ENCODE results near the gene LEMD3. TPM values are rescaled to one million over a fixed set of nuclear protein-coding genes. Genes with fewer than 3 reads are reported as not detected.
"Not testable (repeated sequence)": the region's sequence is repeated elsewhere in the genome, so short reads cannot be mapped to it uniquely, and the experiment has no call there.

LEMD3 gene
- total RNA-seq, 1 donor from 2014 or later: 25.5 TPM

GRCh38 chr12:65277994-65278575 lies 108.7 kb downstream of the LEMD3 start:
- H3K4me3 ChIP-seq (ENCODE audit: low read depth, low read length): peak overlapping the region; percentile 97
- no peak for DNase-seq (ENCODE audit: low read depth)

DNA sequence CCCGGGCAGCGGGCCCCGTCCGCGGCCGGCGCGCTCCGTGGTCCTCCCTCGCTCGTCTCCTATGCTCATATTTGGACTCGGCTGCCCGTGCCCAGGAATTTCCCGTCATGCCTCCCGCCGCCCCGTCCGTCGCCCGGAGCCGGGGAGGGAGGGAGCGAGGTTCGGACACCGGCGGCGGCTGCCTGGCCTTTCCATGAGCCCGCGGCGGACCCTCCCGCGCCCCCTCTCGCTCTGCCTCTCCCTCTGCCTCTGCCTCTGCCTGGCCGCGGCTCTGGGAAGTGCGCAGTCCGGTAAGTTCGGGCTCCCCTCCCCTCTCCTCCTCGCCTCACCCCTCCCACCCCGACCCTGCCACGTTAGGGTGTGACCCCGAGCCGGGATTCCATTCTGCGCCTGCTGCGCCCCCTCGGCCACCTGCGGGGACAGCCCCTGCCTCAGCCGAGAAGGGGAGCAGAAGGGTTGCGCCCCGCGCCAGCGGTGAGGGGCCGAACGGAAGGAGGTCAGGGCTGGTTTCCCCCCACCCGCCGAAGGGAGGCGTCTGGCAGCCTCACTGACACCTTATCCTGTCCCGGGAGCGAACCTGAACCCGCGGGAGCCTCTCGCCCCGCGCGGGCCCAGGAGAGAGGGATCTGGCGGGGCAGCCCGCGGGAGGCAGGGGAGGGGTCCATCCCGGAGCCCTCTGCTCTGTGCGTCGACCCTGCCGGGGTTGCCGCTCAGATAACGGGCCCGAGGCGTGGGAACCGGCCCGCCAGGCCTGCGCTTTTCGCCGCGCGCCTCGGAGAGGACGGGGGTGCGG lies 109.4 kb downstream of the LEMD3 start, which contains the start of gene MSRB3:
TSS of gene MSRB3 (plus strand) at position 108 of the 793 bp plus-strand sequence. CDS start 29,897 bp downstream, outside the sequence.
- TF ChIP-seq CTCF (IDR thresholded peaks at IDR 0.05; ENCODE audit: insufficient read depth, low read length, poor library complexity, severe bottlenecking): peak; percentile 43
- Histone ChIP-seq H3K27me3 (ENCODE audit: control insufficient read depth, insufficient read depth, low read length) (no peaks in the 10 kb centered on the region), H3K36me3 (ENCODE audit: control insufficient read depth, insufficient read depth, low read length) (no peaks in the 10 kb centered on the region), H3K4me3 (ENCODE audit: low read depth, low read length) (peak within 1 kb of the TSS; percentile 97)
- peak; percentile 18 for DNase-seq (ENCODE audit: low read depth)

More at GRCh38 chr12:65277994-65278575, 108.7 kb downstream of the LEMD3 start:
- H3K36me3 ChIP-seq (ENCODE audit: control insufficient read depth, insufficient read depth, low read length): no peaks in the 10 kb centered on the region
- H3K27me3 ChIP-seq (ENCODE audit: control insufficient read depth, insufficient read depth, low read length): no peaks in the 10 kb centered on the region
- no peak for TF ChIP-seq CTCF (IDR thresholded peaks at IDR 0.05; ENCODE audit: insufficient read depth, low read length, poor library complexity, severe bottlenecking)

GRCh38 chr12:65279369-65280112 lies 110.2 kb downstream of the LEMD3 start:
- Histone ChIP-seq H3K36me3 (ENCODE audit: control insufficient read depth, insufficient read depth, low read length) (no peaks in the 10 kb centered on the region), H3K4me3 (ENCODE audit: low read depth, low read length) (peak overlapping the region; percentile 97), H3K27me3 (ENCODE audit: control insufficient read depth, insufficient read depth, low read length) (no peaks in the 10 kb centered on the region)
- DNase-seq (ENCODE audit: low read depth): no peak
- TF ChIP-seq CTCF (IDR thresholded peaks at IDR 0.05; ENCODE audit: insufficient read depth, low read length, poor library complexity, severe bottlenecking): no peak

DNA sequence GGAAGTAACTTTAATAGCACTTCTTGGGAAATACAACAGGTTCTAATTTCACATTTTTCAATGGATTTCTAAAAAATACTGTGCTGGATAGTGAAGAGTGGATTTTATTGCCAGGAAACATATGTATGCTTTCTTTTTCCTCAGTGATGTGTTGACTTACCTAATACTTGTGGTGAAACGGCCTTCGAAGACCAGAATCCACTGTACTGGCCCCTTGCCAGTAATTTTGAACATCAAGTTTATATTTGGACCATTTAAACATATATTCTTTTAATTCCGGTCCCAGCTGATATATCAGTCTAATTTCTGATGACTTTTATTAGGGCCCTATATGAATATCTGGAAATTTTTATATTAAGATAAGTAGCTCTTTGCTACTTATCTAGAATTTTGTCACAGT lies 110.9 kb downstream of the LEMD3 start:
- DNase-seq (ENCODE audit: low read depth): no peak
- H3K27me3 ChIP-seq (ENCODE audit: control insufficient read depth, insufficient read depth, low read length): no peaks in the 10 kb centered on the region
- H3K4me3 ChIP-seq (ENCODE audit: low read depth, low read length): no peak overlapping the region
- H3K36me3 ChIP-seq (ENCODE audit: control insufficient read depth, insufficient read depth, low read length): no peaks in the 10 kb centered on the region
- TF ChIP-seq CTCF (IDR thresholded peaks at IDR 0.05; ENCODE audit: insufficient read depth, low read length, poor library complexity, severe bottlenecking): no peak

DNA sequence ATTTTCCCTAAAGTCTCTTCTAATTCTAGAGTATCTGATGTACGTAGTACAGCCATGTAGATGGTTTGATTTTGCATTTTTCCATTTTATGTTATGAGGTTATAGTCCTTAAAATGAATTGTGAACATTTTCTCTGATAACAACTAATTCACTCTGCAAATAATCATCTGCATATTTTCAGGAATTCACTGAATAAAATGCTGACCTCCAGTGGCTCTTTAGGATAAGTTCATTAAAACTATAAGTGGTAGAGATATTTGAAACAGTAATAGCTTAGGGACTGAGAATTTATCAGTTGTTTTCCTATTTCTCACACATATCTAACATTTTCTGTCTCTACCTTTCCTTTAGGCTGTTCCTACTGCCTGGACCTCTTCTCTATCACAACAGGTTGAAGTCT lies 113.5 kb downstream of the LEMD3 start:
- DNase-seq (ENCODE audit: low read depth): no peak

DNA sequence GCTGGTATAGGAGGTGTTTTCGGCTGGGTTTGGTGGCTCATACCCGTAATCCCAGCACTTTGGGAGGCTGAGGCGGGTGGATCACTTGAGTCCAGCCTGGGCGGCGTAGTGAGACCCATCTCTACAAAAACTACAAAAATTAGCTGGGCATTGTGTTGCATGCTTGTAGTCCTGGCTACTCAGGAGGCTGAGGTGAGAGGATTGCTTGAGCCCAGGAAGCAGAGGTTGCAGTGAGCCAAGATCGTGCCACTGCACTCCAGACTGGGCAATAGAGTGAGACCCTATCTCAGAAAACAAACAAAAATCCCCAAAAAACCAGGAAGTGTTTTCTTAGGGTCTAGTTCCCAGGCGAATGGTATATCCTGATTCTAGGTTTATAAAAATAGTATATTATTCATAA lies 116.1 kb downstream of the LEMD3 start:
- not testable (repeated sequence) for H3K27me3 ChIP-seq (ENCODE audit: control insufficient read depth, insufficient read depth, low read length); H3K36me3 ChIP-seq (ENCODE audit: control insufficient read depth, insufficient read depth, low read length); H3K4me3 ChIP-seq (ENCODE audit: low read depth, low read length); DNase-seq (ENCODE audit: low read depth)

More for the DNA sequence above, 113.5 kb downstream of the LEMD3 start:
- no peaks in the 10 kb centered on the region for H3K36me3 ChIP-seq (ENCODE audit: control insufficient read depth, insufficient read depth, low read length)
- no peak for TF ChIP-seq CTCF (IDR thresholded peaks at IDR 0.05; ENCODE audit: insufficient read depth, low read length, poor library complexity, severe bottlenecking)
- no peaks in the 10 kb centered on the region for H3K27me3 ChIP-seq (ENCODE audit: control insufficient read depth, insufficient read depth, low read length)
- no peak overlapping the region for H3K4me3 ChIP-seq (ENCODE audit: low read depth, low read length)
